ENCODE data around the gene TBXA2R.
"Not testable (repeated sequence)": the region's sequence is repeated elsewhere in the genome, so short reads cannot be mapped to it uniquely, and the experiment has no call there.

Gene TBXA2R

GRCh38 chr19:3570606-3571011 is 36.1 kb downstream of the TBXA2R start:
- no peak overlapping the region for H3K4me3 ChIP-seq (ENCODE audit: low read length, poor library complexity, severe bottlenecking)
- H3K4me1 ChIP-seq (ENCODE audit: insufficient read depth, low read length, poor library complexity, severe bottlenecking): peaks cover 8% of the 10 kb centered on the region
- H3K36me3 ChIP-seq (ENCODE audit: insufficient read depth, low read length): no peaks in the 10 kb centered on the region; the same call in 1 of the 2 replicates
- H3F3A ChIP-seq (ENCODE audit: low read depth): no peaks in the 10 kb centered on the region
- peaks cover 22% of the 10 kb centered on the region for H4K20me1 ChIP-seq (ENCODE audit: insufficient read depth, low read length, poor library complexity, severe bottlenecking)
- TF ChIP-seq CTCF (conservative IDR thresholded peaks at IDR 0.05; ENCODE audit: low read length): no peak
- TF ChIP-seq EZH2phosphoT487 (IDR thresholded peaks at IDR 0.05; ENCODE audit: borderline replicate concordance): no peak
- H3K9me2 ChIP-seq (replicated peaks; ENCODE audit: low read depth, low read length): no peaks in the 10 kb centered on the region
- H3K9ac ChIP-seq (ENCODE audit: low read depth, low read length, poor library complexity, severe bottlenecking): no peak overlapping the region
- H2AFZ ChIP-seq (ENCODE audit: low read length): no peak overlapping the region
- H3K9me3 ChIP-seq (ENCODE audit: insufficient read depth, low read depth, low read length): no peaks in the 10 kb centered on the region
- H3K4me2 ChIP-seq (ENCODE audit: low read depth, low read length, poor library complexity, severe bottlenecking): no peak overlapping the region
- no peaks in the 10 kb centered on the region for H3K27me3 ChIP-seq (ENCODE audit: insufficient read depth, low read length, poor library complexity, severe bottlenecking)
- peaks cover 9% of the 10 kb centered on the region for H3K79me2 ChIP-seq (ENCODE audit: insufficient read depth, low read length)

GRCh38 chr19:3570042-3570441 is 36.6 kb downstream of the TBXA2R start:
- not testable (repeated sequence) for H3K9me2 ChIP-seq (replicated peaks; ENCODE audit: low read depth, low read length); H3K4me3 ChIP-seq (ENCODE audit: low read length, poor library complexity, severe bottlenecking); H3K27me3 ChIP-seq (ENCODE audit: insufficient read depth, low read length, poor library complexity, severe bottlenecking); H3F3A ChIP-seq (ENCODE audit: low read depth); H3K79me2 ChIP-seq (ENCODE audit: insufficient read depth, low read length); H3K4me1 ChIP-seq (ENCODE audit: insufficient read depth, low read length, poor library complexity, severe bottlenecking); H3K9me3 ChIP-seq (ENCODE audit: insufficient read depth, low read depth, low read length); H3K4me2 ChIP-seq (ENCODE audit: low read depth, low read length, poor library complexity, severe bottlenecking); H2AFZ ChIP-seq (ENCODE audit: low read length); H3K9ac ChIP-seq (ENCODE audit: low read depth, low read length, poor library complexity, severe bottlenecking); H3K36me3 ChIP-seq (ENCODE audit: insufficient read depth, low read length)
- H4K20me1 ChIP-seq (ENCODE audit: insufficient read depth, low read length, poor library complexity, severe bottlenecking): peaks cover 19% of the 10 kb centered on the region

GRCh38 chr19:3565139-3565538 is 41.5 kb downstream of the TBXA2R start:
- H3K79me2 ChIP-seq (ENCODE audit: insufficient read depth, low read length): no peaks in the 10 kb centered on the region
- H3K4me3 ChIP-seq (ENCODE audit: low read length, poor library complexity, severe bottlenecking): no peak overlapping the region
- H3K27me3 ChIP-seq (ENCODE audit: insufficient read depth, low read length, poor library complexity, severe bottlenecking): no peaks in the 10 kb centered on the region
- H3K4me2 ChIP-seq (ENCODE audit: low read depth, low read length, poor library complexity, severe bottlenecking): no peak overlapping the region
- H3K9me2 ChIP-seq (replicated peaks; ENCODE audit: low read depth, low read length): no peaks in the 10 kb centered on the region
- H3F3A ChIP-seq (ENCODE audit: low read depth): no peaks in the 10 kb centered on the region
- TF ChIP-seq EZH2phosphoT487 (IDR thresholded peaks at IDR 0.05; ENCODE audit: borderline replicate concordance): no peak
- TF ChIP-seq CTCF (conservative IDR thresholded peaks at IDR 0.05; ENCODE audit: low read length): no peak
- H3K4me1 ChIP-seq (ENCODE audit: insufficient read depth, low read length, poor library complexity, severe bottlenecking): no peaks in the 10 kb centered on the region
- H3K9ac ChIP-seq (ENCODE audit: low read depth, low read length, poor library complexity, severe bottlenecking): no peak overlapping the region
- no peaks in the 10 kb centered on the region for H3K9me3 ChIP-seq (ENCODE audit: insufficient read depth, low read depth, low read length)
- H3K36me3 ChIP-seq (ENCODE audit: insufficient read depth, low read length): no peaks in the 10 kb centered on the region
- H4K20me1 ChIP-seq (ENCODE audit: insufficient read depth, low read length, poor library complexity, severe bottlenecking): no peaks in the 10 kb centered on the region
- H2AFZ ChIP-seq (ENCODE audit: low read length): no peak overlapping the region

GRCh38 chr19:3563709-3564524 is 42.8 kb downstream of the TBXA2R start:
- no peaks in the 10 kb centered on the region for H3K79me2 ChIP-seq (ENCODE audit: insufficient read depth, low read length)
- H3K4me2 ChIP-seq (ENCODE audit: low read depth, low read length, poor library complexity, severe bottlenecking): no peak overlapping the region
- no peak overlapping the region for H3K4me3 ChIP-seq (ENCODE audit: low read length, poor library complexity, severe bottlenecking)
- H3K4me1 ChIP-seq (ENCODE audit: insufficient read depth, low read length, poor library complexity, severe bottlenecking): no peaks in the 10 kb centered on the region
- H3K9me2 ChIP-seq (replicated peaks; ENCODE audit: low read depth, low read length): no peaks in the 10 kb centered on the region
- no peak overlapping the region for H2AFZ ChIP-seq (ENCODE audit: low read length)
- H3K9me3 ChIP-seq (ENCODE audit: insufficient read depth, low read depth, low read length): no peaks in the 10 kb centered on the region
- no peaks in the 10 kb centered on the region for H3K27me3 ChIP-seq (ENCODE audit: insufficient read depth, low read length, poor library complexity, severe bottlenecking)
- no peaks in the 10 kb centered on the region for H3K36me3 ChIP-seq (ENCODE audit: insufficient read depth, low read length)
- TF ChIP-seq CTCF (conservative IDR thresholded peaks at IDR 0.05; ENCODE audit: low read length): no peak
- no peak for TF ChIP-seq EZH2phosphoT487 (IDR thresholded peaks at IDR 0.05; ENCODE audit: borderline replicate concordance)
- H4K20me1 ChIP-seq (ENCODE audit: insufficient read depth, low read length, poor library complexity, severe bottlenecking): no peaks in the 10 kb centered on the region
- H3F3A ChIP-seq (ENCODE audit: low read depth): no peaks in the 10 kb centered on the region
- H3K9ac ChIP-seq (ENCODE audit: low read depth, low read length, poor library complexity, severe bottlenecking): no peak overlapping the region

All from Loucy (cell line).